OCI-LY1 (cell line): ENCODE results near the gene FAM131C.

Experiments
- EZH2 ChIP-seq: fragments of 200-600 bp; sonication (generic), shearing (Covaris generic); IDR thresholded peaks from 2 replicates; pipeline ENCODE4 v1.8.0; 2017; ENCODE audit warnings: borderline replicate concordance, mixed run types, mild to moderate bottlenecking, antibody characterized with exemption, low read length, moderate library complexity, mixed read lengths
- TF ChIP-seq, protein P1 (sequence below): fragments of 200-600 bp; sonication (generic), shearing (Covaris generic); IDR thresholded peaks from 2 replicates; pipeline ENCODE4 v1.5.1; 2017; ENCODE audit warnings: mild to moderate bottlenecking, antibody characterized with exemption, low read length, moderate library complexity, mixed read lengths

DNA sequence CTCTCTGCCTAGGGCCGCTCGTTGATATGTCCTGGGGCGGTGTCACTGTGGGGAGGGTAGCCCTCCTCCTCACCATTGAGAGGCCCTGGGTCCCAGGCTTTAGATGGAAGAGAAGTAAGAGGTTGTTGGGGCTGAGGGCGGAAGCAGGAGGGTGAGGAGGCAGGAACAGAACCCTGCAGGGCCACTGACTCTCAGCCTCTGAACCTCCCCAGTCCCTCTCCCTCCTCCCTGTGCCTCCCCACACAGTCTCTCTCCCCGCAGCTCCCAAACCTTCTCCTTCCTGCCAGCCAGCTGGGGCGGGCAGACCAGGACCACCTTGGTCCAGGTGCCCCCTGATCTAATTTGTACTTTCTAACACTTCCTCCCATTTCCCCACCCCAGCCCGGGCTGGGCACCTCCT, 14.3 kb upstream of the FAM131C start:
- TF ChIP-seq, protein P1, sequence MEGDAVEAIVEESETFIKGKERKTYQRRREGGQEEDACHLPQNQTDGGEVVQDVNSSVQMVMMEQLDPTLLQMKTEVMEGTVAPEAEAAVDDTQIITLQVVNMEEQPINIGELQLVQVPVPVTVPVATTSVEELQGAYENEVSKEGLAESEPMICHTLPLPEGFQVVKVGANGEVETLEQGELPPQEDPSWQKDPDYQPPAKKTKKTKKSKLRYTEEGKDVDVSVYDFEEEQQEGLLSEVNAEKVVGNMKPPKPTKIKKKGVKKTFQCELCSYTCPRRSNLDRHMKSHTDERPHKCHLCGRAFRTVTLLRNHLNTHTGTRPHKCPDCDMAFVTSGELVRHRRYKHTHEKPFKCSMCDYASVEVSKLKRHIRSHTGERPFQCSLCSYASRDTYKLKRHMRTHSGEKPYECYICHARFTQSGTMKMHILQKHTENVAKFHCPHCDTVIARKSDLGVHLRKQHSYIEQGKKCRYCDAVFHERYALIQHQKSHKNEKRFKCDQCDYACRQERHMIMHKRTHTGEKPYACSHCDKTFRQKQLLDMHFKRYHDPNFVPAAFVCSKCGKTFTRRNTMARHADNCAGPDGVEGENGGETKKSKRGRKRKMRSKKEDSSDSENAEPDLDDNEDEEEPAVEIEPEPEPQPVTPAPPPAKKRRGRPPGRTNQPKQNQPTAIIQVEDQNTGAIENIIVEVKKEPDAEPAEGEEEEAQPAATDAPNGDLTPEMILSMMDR = no peak
- TF ChIP-seq EZH2 = no peak
